ENCODE measurements around the gene PLK2. TPM values are rescaled to one million over a fixed set of nuclear protein-coding genes. Genes with fewer than 3 reads are reported as not detected.
A peak's percentile ranks its signal among the peaks of the same experiment; 100 is the strongest.

The PLK2 gene
- total and polyA plus RNA-seq, 5 experiments from 2014 or later, result 0.33 to 10.7 (median 1.0) TPM

GRCh38 chr5:58496488-58496887 lies 36.6 kb upstream of the PLK2 start:
- POLR2A ChIA-PET, result no interaction called here
- DNase-seq (no peak), ATAC-seq (no peak)
- Mint-ChIP-seq H3K4me1 (peaks cover 0 to 44% (median 10%) of the 10 kb centered on the region in 4 donors), H3K27ac (no peak overlapping the region), H3K4me3 (no peak overlapping the region), H3K9me3 (no peaks in the 10 kb centered on the region), H3K27me3 (peaks cover 0 to 16% (median 0%) of the 10 kb centered on the region in 5 donors), H3K36me3 (no peaks in the 10 kb centered on the region)

- H3K4me3 Mint-ChIP-seq, result peak overlapping the region in 1 of 10 donors; percentile 6
- POLR2A ChIA-PET, result no interaction called here
- no peaks in the 10 kb centered on the region for H3K36me3 Mint-ChIP-seq
- DNase-seq (no peak), ATAC-seq (no peak)
- H3K27ac Mint-ChIP-seq, result no peak overlapping the region
- peaks cover 0 to 25% (median 2%) of the 10 kb centered on the region in 5 donors for H3K27me3 Mint-ChIP-seq
- no peaks in the 10 kb centered on the region for H3K9me3 Mint-ChIP-seq
- H3K4me1 Mint-ChIP-seq, result peaks cover 0 to 29% (median 4%) of the 10 kb centered on the region in 4 donors
These were observed 33.3 kb upstream of the PLK2 start for GRCh38 chr5:58493141-58493540.

- Mint-ChIP-seq H3K4me3 (peak within 1 kb of the TSS in 5 of 10 donors; percentile 33 to 86 (median 36)), H3K27ac (peak within 1 kb of the TSS in 1 of 10 donors; percentile 76), H3K36me3 (no peaks in the 10 kb centered on the region), H3K4me1 (peaks cover 0 to 19% (median 4%) of the 10 kb centered on the region in 4 donors), H3K27me3 (peaks cover 0 to 26% (median 3%) of the 10 kb centered on the region in 5 donors), H3K9me3 (no peaks in the 10 kb centered on the region)
- DNase-seq, result no peak
- ATAC-seq, result peak in 1 of 2 donors; percentile 49
- POLR2A ChIA-PET, result no interaction called here
These were observed 31.5 kb upstream of the PLK2 start, which contains the start of gene GAPT for GRCh38 chr5:58491216-58491892. Gene GAPT, plus strand, starts transcription at chr5:58491435. Its CDS starts 3,102 bp downstream, at chr5:58494537.

- ATAC-seq, result no peak
- POLR2A ChIA-PET, result no interaction called here
- Mint-ChIP-seq H3K27ac (no peak overlapping the region), H3K9me3 (no peaks in the 10 kb centered on the region), H3K4me3 (peak overlapping the region in 1 of 10 donors; percentile 13), H3K4me1 (peaks cover 0 to 17% (median 4%) of the 10 kb centered on the region in 4 donors), H3K36me3 (no peaks in the 10 kb centered on the region), H3K27me3 (peaks cover 0 to 21% (median 3%) of the 10 kb centered on the region in 5 donors)
- DNase-seq, result no peak
These were observed 30.6 kb upstream of the PLK2 start for GRCh38 chr5:58490402-58491050.

GRCh38 chr5:58486290-58486689 lies 26.4 kb upstream of the PLK2 start:
- no peak for ATAC-seq

GRCh38 chr5:58484505-58484904 lies 24.6 kb upstream of the PLK2 start:
- Mint-ChIP-seq H3K36me3 (no peaks in the 10 kb centered on the region), H3K9me3 (no peaks in the 10 kb centered on the region), H3K27ac (no peak overlapping the region), H3K27me3 (peaks cover 0 to 16% (median 1%) of the 10 kb centered on the region in 5 donors), H3K4me1 (peaks cover 0 to 12% (median 0%) of the 10 kb centered on the region in 4 donors), H3K4me3 (no peak overlapping the region)
- DNase-seq (no peak), ATAC-seq (no peak)
- POLR2A ChIA-PET, result no interaction called here

More at GRCh38 chr5:58486290-58486689, 26.4 kb upstream of the PLK2 start:
- no peak overlapping the region for H3K4me3 Mint-ChIP-seq
- H3K9me3 Mint-ChIP-seq, result no peaks in the 10 kb centered on the region
- H3K4me1 Mint-ChIP-seq, result peaks cover 0 to 21% (median 3%) of the 10 kb centered on the region in 4 donors
- no peak overlapping the region for H3K27ac Mint-ChIP-seq
- peaks cover 0 to 23% (median 3%) of the 10 kb centered on the region in 5 donors for H3K27me3 Mint-ChIP-seq
- H3K36me3 Mint-ChIP-seq, result no peaks in the 10 kb centered on the region
- POLR2A ChIA-PET, result no interaction called here
- DNase-seq, result no peak

- no peak for DNase-seq
- no peak overlapping the region for H3K27ac Mint-ChIP-seq
- POLR2A ChIA-PET, result no interaction called here
- H3K36me3 Mint-ChIP-seq, result no peaks in the 10 kb centered on the region
- peaks cover 0 to 16% (median 0%) of the 10 kb centered on the region in 4 donors for H3K4me1 Mint-ChIP-seq
- no peaks in the 10 kb centered on the region for H3K9me3 Mint-ChIP-seq
- H3K4me3 Mint-ChIP-seq, result no peak overlapping the region
- ATAC-seq, result no peak
- H3K27me3 Mint-ChIP-seq, result peaks cover 0 to 7% (median 1%) of the 10 kb centered on the region in 5 donors
These were observed 22.6 kb upstream of the PLK2 start for GRCh38 chr5:58482536-58482935.

GRCh38 chr5:58481828-58482227 lies 21.9 kb upstream of the PLK2 start:
- H3K27me3 Mint-ChIP-seq, result peaks cover 0 to 6% (median 0%) of the 10 kb centered on the region in 5 donors
- peaks cover 0 to 21% (median 0%) of the 10 kb centered on the region in 4 donors for H3K4me1 Mint-ChIP-seq
- no peaks in the 10 kb centered on the region for H3K36me3 Mint-ChIP-seq
- no peak overlapping the region for H3K27ac Mint-ChIP-seq
- no peak for ATAC-seq
- no peak for DNase-seq
- no peak overlapping the region for H3K4me3 Mint-ChIP-seq
- no peaks in the 10 kb centered on the region for H3K9me3 Mint-ChIP-seq
- POLR2A ChIA-PET, result no interaction called here

- no peak overlapping the region for H3K4me3 Mint-ChIP-seq
- ATAC-seq (no peak), DNase-seq (no peak)
- POLR2A ChIA-PET, result no interaction called here
- peaks cover 0 to under 1% (median 0%) of the 10 kb centered on the region in 3 donors for H3K36me3 Mint-ChIP-seq
- H3K27ac Mint-ChIP-seq, result no peak overlapping the region
- H3K27me3 Mint-ChIP-seq, result peaks cover 0 to 10% (median 0%) of the 10 kb centered on the region in 5 donors
- H3K9me3 Mint-ChIP-seq, result peaks cover 0 to under 1% (median 0%) of the 10 kb centered on the region in 9 donors
- peaks cover 0 to 20% (median 0%) of the 10 kb centered on the region in 4 donors for H3K4me1 Mint-ChIP-seq
These were observed 21.3 kb upstream of the PLK2 start for GRCh38 chr5:58481066-58481676.

- DNase-seq, result no peak
- H3K27me3 Mint-ChIP-seq, result peaks cover 0 to 13% (median 6%) of the 10 kb centered on the region in 5 donors
- H3K27ac Mint-ChIP-seq, result no peak overlapping the region
- POLR2A ChIA-PET, result no interaction called here
- no peak for ATAC-seq
- H3K4me3 Mint-ChIP-seq, result no peak overlapping the region
- H3K36me3 Mint-ChIP-seq, result peaks cover 0 to 17% (median 6%) of the 10 kb centered on the region in 3 donors
- H3K9me3 Mint-ChIP-seq, result peaks cover 0 to 16% (median 3%) of the 10 kb centered on the region in 9 donors
- peaks cover 0 to 12% (median 0%) of the 10 kb centered on the region in 4 donors for H3K4me1 Mint-ChIP-seq
These were observed 18.0 kb upstream of the PLK2 start for GRCh38 chr5:58477760-58478376.

GRCh38 chr5:58475404-58475803 lies 15.5 kb upstream of the PLK2 start:
- POLR2A ChIA-PET, result no interaction called here
- Mint-ChIP-seq H3K4me3 (no peak overlapping the region), H3K27ac (no peak overlapping the region), H3K36me3 (peaks cover 0 to 17% (median 6%) of the 10 kb centered on the region in 3 donors), H3K27me3 (peaks cover 0 to 13% (median 8%) of the 10 kb centered on the region in 5 donors), H3K9me3 (peaks cover 0 to 16% (median 3%) of the 10 kb centered on the region in 9 donors), H3K4me1 (peaks cover 0 to 12% (median 0%) of the 10 kb centered on the region in 4 donors)
- ATAC-seq (no peak), DNase-seq (no peak)

- DNase-seq (no peak), ATAC-seq (no peak)
- no peak overlapping the region for H3K4me3 Mint-ChIP-seq
- POLR2A ChIA-PET, result interaction anchor here (0.7 kb wide), 1 partner anchor 851 kb away, joined by 4 read pairs; no protein-coding TSS in a partner anchor
- peaks cover 0 to 7% (median 0%) of the 10 kb centered on the region in 4 donors for H3K4me1 Mint-ChIP-seq
- no peak overlapping the region for H3K27ac Mint-ChIP-seq
- peaks cover 0 to 4% (median 0%) of the 10 kb centered on the region in 5 donors for H3K27me3 Mint-ChIP-seq
- H3K9me3 Mint-ChIP-seq, result peaks cover 0 to 8% (median 0%) of the 10 kb centered on the region in 9 donors
- H3K36me3 Mint-ChIP-seq, result peaks cover 0 to 10% (median 0%) of the 10 kb centered on the region in 3 donors
These were observed 10.0 kb upstream of the PLK2 start for GRCh38 chr5:58469896-58470295.

All from naive thymus-derived CD8-positive, alpha-beta T cell (primary cell).